HG03280 (cell line): ENCODE results near the gene AGMO.

Source experiments
- ATAC-seq: cut with Tn5 transposase; IDR thresholded peaks from one replicate; pipeline ENCODE4 v1.9.1; 2021; ENCODE audit warnings: mild to moderate bottlenecking, moderate library complexity; ENCODE audit not compliant: unreplicated experiment

AGMO gene

GRCh38 chr7:15402436-15403136, 159.2 kb downstream of the AGMO start:
- no peak for ATAC-seq

GRCh38 chr7:15400440-15400839, 161.4 kb downstream of the AGMO start:
- no peak for ATAC-seq

GRCh38 chr7:15399441-15399840, 162.4 kb downstream of the AGMO start:
- no peak for ATAC-seq

- no peak for ATAC-seq
Measured at GRCh38 chr7:15397922-15398760, 163.7 kb downstream of the AGMO start.

- no peak for ATAC-seq
Measured at GRCh38 chr7:15397159-15397550, 164.7 kb downstream of the AGMO start.

- ATAC-seq, result no peak
Measured at GRCh38 chr7:15396210-15397158, 165.3 kb downstream of the AGMO start.

- no peak for ATAC-seq
Measured at GRCh38 chr7:15389073-15389472, 172.7 kb downstream of the AGMO start.

GRCh38 chr7:15378494-15379145, 183.2 kb downstream of the AGMO start:
- no peak for ATAC-seq

GRCh38 chr7:15376600-15376999, 185.2 kb downstream of the AGMO start:
- ATAC-seq, result no peak

- no peak for ATAC-seq
Measured at GRCh38 chr7:15370441-15370840, 191.4 kb downstream of the AGMO start.

- no peak for ATAC-seq
Measured at GRCh38 chr7:15368653-15369052, 193.2 kb downstream of the AGMO start.

GRCh38 chr7:15367897-15368296, 193.9 kb downstream of the AGMO start:
- ATAC-seq, result no peak

GRCh38 chr7:15358112-15358511, 203.7 kb downstream of the AGMO start:
- no peak for ATAC-seq

- no peak for ATAC-seq
Measured at GRCh38 chr7:15352421-15353206, 209.2 kb downstream of the AGMO start.

GRCh38 chr7:15345216-15345615, 216.6 kb downstream of the AGMO start:
- no peak for ATAC-seq

- ATAC-seq, result no peak
Measured at GRCh38 chr7:15341817-15342216, 220.0 kb downstream of the AGMO start.

- no peak for ATAC-seq
Measured at GRCh38 chr7:15336146-15336545, 225.7 kb downstream of the AGMO start.

- no peak for ATAC-seq
Measured at GRCh38 chr7:15335390-15335789, 226.4 kb downstream of the AGMO start.

- no peak for ATAC-seq
Measured at GRCh38 chr7:15334536-15335263, 227.1 kb downstream of the AGMO start.
